H1 (cell line): Measurements from ENCODE around the gene RIBC2. TPM values are rescaled to one million over a fixed set of nuclear protein-coding genes. Genes with fewer than 3 reads are reported as not detected.

Source experiments
- CTCF ChIA-PET: fragments of 300-600 bp; sonication (Branson Sonifier 250); formaldehyde crosslinking; loops from one replicate; lab custom pipeline; 2021; ENCODE audit not compliant: partially characterized antibody; lab: Charles Lee
- POLR2A ChIA-PET: fragments of 300-600 bp; sonication (Branson Sonifier 250); formaldehyde crosslinking; loops from one replicate; lab custom pipeline; 2021; ENCODE audit warnings: inconsistent platforms; ENCODE audit not compliant: partially characterized antibody; lab: Charles Lee
- DNase-seq, 2 experiments: peaks; one replicate each; pipeline versions ENCODE4 v3.0.0 to v3.0.0-alpha.2; 2010 to 2022; ENCODE audit warnings: low spot score in 2 of 2, low read depth in 1 of 2, mixed read lengths in 1 of 2
- FAIRE-seq: peaks from 2 replicates; lab custom pipeline; 2011; peaks lifted over from hg19 to GRCh38; lab: Jason Lieb, UNC
- H2AFZ ChIP-seq: 2 replicates; pipeline ENCODE4 v1.8.1; 2012; ENCODE audit warnings: low read length, inconsistent platforms
- H2AK5ac ChIP-seq: 2 replicates; pipeline ENCODE4 v1.6.1; 2013; ENCODE audit warnings: low read depth, low read length
- H2BK120ac ChIP-seq: replicated peaks from 2 replicates; pipeline ENCODE3; 2013; ENCODE audit warnings: low read depth, low read length, inconsistent platforms
- H2BK12ac ChIP-seq: 2 replicates; pipeline ENCODE4 v1.6.1; 2013; ENCODE audit warnings: low read depth, low read length
- H2BK15ac ChIP-seq: 2 replicates; pipeline ENCODE4 v1.6.1; 2013; ENCODE audit warnings: low read length
- H2BK20ac ChIP-seq: 2 replicates; pipeline ENCODE4 v1.6.1; 2013; ENCODE audit warnings: low read length
- H2BK5ac ChIP-seq: 2 replicates; pipeline ENCODE4 v1.6.1; 2013; ENCODE audit warnings: low read depth, low read length
- H3K14ac ChIP-seq: 2 replicates; pipeline ENCODE4 v1.6.1; 2013; ENCODE audit warnings: inconsistent platforms; ENCODE audit not compliant: insufficient read length
- H3K18ac ChIP-seq: 2 replicates; pipeline ENCODE4 v1.6.1; 2013; ENCODE audit warnings: low read length; ENCODE audit errors: extremely low read depth
- H3K23ac ChIP-seq: 2 replicates; pipeline ENCODE4 v1.6.1; 2013; ENCODE audit warnings: inconsistent platforms; ENCODE audit not compliant: insufficient read length
- H3K23me2 ChIP-seq: 2 replicates; pipeline ENCODE4 v1.6.1; 2013; ENCODE audit warnings: low read depth, low read length
- H3K27ac ChIP-seq: 2 replicates; pipeline ENCODE4 v1.6.1; 2011; ENCODE audit warnings: low read depth, low read length, inconsistent platforms
- H3K27me3 ChIP-seq, 4 experiments: replicated peaks in 1 of 4; 1 replicate in 1 of 4; 2 replicates in 3 of 4; pipeline versions ENCODE4 v1.6.1 to v1.8.1; 2011 to 2013; ENCODE audit warnings: low read length in 3 of 4, mild to moderate bottlenecking in 3 of 4, inconsistent platforms in 2 of 4, mixed read lengths in 2 of 4, moderate library complexity in 1 of 4; ENCODE audit not compliant: control insufficient read depth in 3 of 4, insufficient read depth in 3 of 4; ENCODE audit errors: extremely low read depth in 1 of 4
- H3K36me3 ChIP-seq, 4 experiments: 2 replicates each; pipeline versions ENCODE4 v1.6.1 to v1.8.1; 2011 to 2013; ENCODE audit warnings: mild to moderate bottlenecking in 4 of 4, low read length in 3 of 4, moderate library complexity in 2 of 4, control low read depth in 1 of 4, inconsistent platforms in 1 of 4; ENCODE audit not compliant: insufficient read depth in 4 of 4, control insufficient read depth in 2 of 4
- H3K4ac ChIP-seq: replicated peaks from 2 replicates; pipeline ENCODE3; 2013; ENCODE audit warnings: low read length, low read depth, mixed read lengths, inconsistent platforms; ENCODE audit not compliant: insufficient read length
- H3K4me1 ChIP-seq, 4 experiments: replicated peaks in 1 of 4; 1 replicate in 1 of 4; 2 replicates in 3 of 4; pipeline versions ENCODE4 v1.6.1 to v1.8.1; 2011 to 2013; ENCODE audit warnings: low read length in 3 of 4, inconsistent platforms in 2 of 4, mixed read lengths in 1 of 4; ENCODE audit not compliant: insufficient read depth in 4 of 4, control insufficient read depth in 3 of 4
- H3K4me2 ChIP-seq, 2 experiments: 2 replicates each; pipeline versions ENCODE4 v1.6.1 to v1.8.1; 2011 to 2013; ENCODE audit warnings: low read depth in 2 of 2, low read length in 2 of 2, control low read depth in 1 of 2, inconsistent platforms in 1 of 2, mild to moderate bottlenecking in 1 of 2; ENCODE audit not compliant: insufficient read depth in 1 of 2
- H3K4me3 ChIP-seq, 4 experiments: fragments of 200-600, 300-600 bp in 1 of 4; sonication (generic), shearing (Covaris generic), sonication (Bioruptor Twin) in 1 of 4; 2 replicates each; pipeline versions ENCODE4 v1.5.1 to v1.8.1; 2011 to 2016; ENCODE audit warnings: low read length in 4 of 4, low read depth in 3 of 4, control low read depth in 2 of 4, inconsistent platforms in 2 of 4, mild to moderate bottlenecking in 2 of 4, mixed read lengths in 1 of 4, moderate library complexity in 1 of 4; ENCODE audit not compliant: insufficient read depth in 2 of 4; ENCODE audit errors: extremely low read depth in 1 of 4
- H3K56ac ChIP-seq: replicated peaks from 2 replicates; pipeline ENCODE3; 2013; ENCODE audit warnings: low read depth, mild to moderate bottlenecking, mixed read lengths, low read length, inconsistent platforms; ENCODE audit not compliant: insufficient read length
- H3K79me1 ChIP-seq: 2 replicates; pipeline ENCODE4 v1.6.1; 2013; ENCODE audit warnings: low read depth, low read length, control low read depth
- H3K79me2 ChIP-seq, 2 experiments: 2 replicates each; pipeline versions ENCODE4 v1.6.1 to v1.8.1; 2012 to 2013; ENCODE audit warnings: low read length in 2 of 2, mild to moderate bottlenecking in 2 of 2, inconsistent platforms in 1 of 2; ENCODE audit not compliant: insufficient read depth in 2 of 2, control insufficient read depth in 1 of 2
- H3K9ac ChIP-seq, 4 experiments: replicated peaks in 1 of 4; 1 replicate in 1 of 4; 2 replicates in 3 of 4; pipeline versions ENCODE4 v1.6.1 to v1.8.1; 2011 to 2013; ENCODE audit warnings: low read depth in 3 of 4, low read length in 3 of 4, control low read depth in 2 of 4, mild to moderate bottlenecking in 2 of 4, moderate library complexity in 2 of 4, inconsistent platforms in 1 of 4; ENCODE audit errors: extremely low read depth in 1 of 4
- H3K9me3 ChIP-seq, 2 experiments: 2 replicates each; pipeline versions ENCODE4 v1.6.1 to v1.8.1; 2012 to 2013; ENCODE audit warnings: mild to moderate bottlenecking in 2 of 2, moderate library complexity in 2 of 2, control low read depth in 1 of 2, inconsistent platforms in 1 of 2, low read depth in 1 of 2, low read length in 1 of 2, mixed read lengths in 1 of 2; ENCODE audit not compliant: insufficient read depth in 2 of 2
- H4K20me1 ChIP-seq, 2 experiments: replicated peaks in 1 of 2; 2 replicates each; pipeline versions ENCODE3 to v1.8.1; 2011 to 2013; ENCODE audit warnings: inconsistent platforms in 2 of 2, low read length in 2 of 2, mild to moderate bottlenecking in 1 of 2; ENCODE audit not compliant: insufficient read depth in 2 of 2, control insufficient read depth in 1 of 2
- H4K5ac ChIP-seq: 2 replicates; pipeline ENCODE4 v1.6.1; 2013; ENCODE audit warnings: low read length, low read depth, mixed read lengths, inconsistent platforms; ENCODE audit not compliant: insufficient read length
- H4K8ac ChIP-seq: 2 replicates; pipeline ENCODE4 v1.8.0; 2013; ENCODE audit warnings: mild to moderate bottlenecking, moderate library complexity, low read length, inconsistent platforms; ENCODE audit not compliant: insufficient read depth; ENCODE audit errors: extremely low read depth
- H4K91ac ChIP-seq: replicated peaks from 2 replicates; pipeline ENCODE3; 2013; ENCODE audit warnings: low read length, mixed read lengths, inconsistent platforms; ENCODE audit not compliant: insufficient read length
- KDM5A ChIP-seq: fragments of 200-600 bp; IDR thresholded peaks from 2 replicates; pipeline ENCODE4 v1.7.1; 2012; ENCODE audit warnings: mild to moderate bottlenecking, low read length, inconsistent platforms, mixed read lengths
- POLR2A ChIP-seq, 2 experiments: IDR thresholded peaks; 1 replicate in 1 of 2; 2 replicates in 1 of 2; pipeline ENCODE4 v1.6.1; 2011; ENCODE audit warnings: low read depth in 2 of 2, low read length in 2 of 2, mild to moderate bottlenecking in 2 of 2; ENCODE audit errors: control extremely low read depth in 1 of 2
- RNF2 ChIP-seq: fragments of 200-900, 300-1000 bp; sonication (generic); IDR thresholded peaks from 2 replicates; pipeline ENCODE4 v1.7.1; 2016; ENCODE audit warnings: borderline replicate concordance, low read depth, mild to moderate bottlenecking, antibody characterized with exemption, low read length; ENCODE audit not compliant: poor library complexity, severe bottlenecking; ENCODE audit errors: missing control alignments
- TAF1 ChIP-seq: IDR thresholded peaks from 2 replicates; pipeline ENCODE4 v1.6.1; 2011; ENCODE audit warnings: mild to moderate bottlenecking, low read depth, low read length
- polyA plus RNA-seq, 7 experiments: library from polyadenylated mRNA; depleted of rRNA in 3 of 7; stranded (reverse) in 5 of 7; unstranded in 2 of 7; fragments of >200 nt in 5 of 7; fragments of 200-250 nt in 2 of 7; gene quantifications; 1 replicate in 5 of 7; 2 replicates in 1 of 7; 4 replicates in 1 of 7; pipeline versions ENCODE4 v1.2.1 to v1.2.3, GENCODE V29; 2011 to 2013; ENCODE audit warnings: missing spikeins in 2 of 7, mixed read lengths in 2 of 7
- total RNA-seq: library from RNA; stranded (reverse); fragmentation: NEBNext Ultra II Directional; extraction: Animal tissue kit (Norgen Biotek cat#: 25700); gene quantifications from 2 replicates; pipeline ENCODE4 v1.2.1, GENCODE V29; 2021

RIBC2 gene
- total and polyA plus RNA-seq, 2 of the 8 experiments (the other 6 are each of a cell fraction or from before 2014, with no cell fraction given): 0.79 to 2.1 TPM

GRCh38 chr22:45438336-45438735 lies 24.8 kb downstream of the RIBC2 start:
- Histone ChIP-seq H3K36me3 (no peaks in the 10 kb centered on the region), H4K20me1 (peaks cover 0 to 2% of the 10 kb centered on the region in 2 experiments), H3K56ac (no peak overlapping the region), H3K4me1 (peaks cover 0 to 5% (median 0%) of the 10 kb centered on the region in 4 experiments; a peak in 1 of 7 replicates), H3K14ac (no peak overlapping the region), H3K4ac (no peak overlapping the region), H4K91ac (no peak overlapping the region), H2AK5ac (no peak overlapping the region), H2BK20ac (no peak overlapping the region), H3K79me2 (no peaks in the 10 kb centered on the region), H2BK12ac (no peak overlapping the region), H3K27me3 (no peaks in the 10 kb centered on the region), H2BK5ac (no peak overlapping the region), H3K18ac (no peak overlapping the region), H3K27ac (no peak overlapping the region), H3K4me2 (no peak overlapping the region), H3K23me2 (no peaks in the 10 kb centered on the region), H3K23ac (no peak overlapping the region), H3K79me1 (no peaks in the 10 kb centered on the region), H4K8ac (no peak overlapping the region), H3K4me3 (no peak overlapping the region), H3K9ac (no peak overlapping the region), H4K5ac (no peak overlapping the region), H2BK120ac (no peak overlapping the region), H2AFZ (no peak overlapping the region), H3K9me3 (no peaks in the 10 kb centered on the region), H2BK15ac (no peak overlapping the region)
- DNase-seq (no peak), FAIRE-seq (no peak)
- ChIA-PET POLR2A (interaction anchor here (2.0 kb wide), 1 partner anchor 66 kb away, joined by 5 read pairs; no protein-coding TSS in a partner anchor), CTCF (interaction anchor here (0.5 to 6.5 kb wide), 7 partner anchors 10 to 166 kb away, joined by 3 to 30 read pairs (median 4); no protein-coding TSS in a partner anchor)
- TF ChIP-seq RNF2: no peak
- no peak for TF ChIP-seq POLR2A (IDR thresholded peaks at IDR 0.05; ENCODE audit: control extremely low read depth in 1 of 2, low read depth in 2 of 2, low read length in 2 of 2)
- no peak for TF ChIP-seq TAF1
- no peak for TF ChIP-seq KDM5A
